Stimulated activated CD8-positive, alpha-beta memory T cell treated with anti-CD3 and anti-CD28 coated beads, Interleukin-15, amount 100 ng/mL, for 24 hours (primary cell): ENCODE measurements around the gene SLC6A18.

ENCODE experiments used
- DNase-seq: peaks from one replicate; pipeline ENCODE4 v3.0.0-alpha.2; 2020; ENCODE audit warnings: low read depth

The SLC6A18 gene

GRCh38 chr5:1231354-1231905 lies 6.2 kb downstream of the SLC6A18 start:
- no peak for DNase-seq

DNA sequence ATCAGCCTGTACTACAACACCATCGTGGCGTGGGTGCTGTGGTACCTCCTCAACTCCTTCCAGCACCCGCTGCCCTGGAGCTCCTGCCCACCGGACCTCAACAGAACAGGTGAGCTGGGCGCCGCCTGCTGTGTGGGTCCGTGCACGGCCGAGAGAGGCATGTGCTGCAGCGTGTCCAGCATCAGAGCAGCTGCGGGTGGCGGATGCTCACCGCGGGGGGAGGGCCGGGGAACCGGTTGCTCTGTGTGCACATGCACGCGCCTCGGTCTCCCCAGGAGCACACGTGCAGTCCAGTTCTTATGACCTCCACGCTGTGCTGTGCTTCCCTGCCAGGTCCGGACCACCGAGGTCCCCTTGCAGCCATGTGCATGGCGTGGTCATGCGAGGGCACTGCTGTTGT lies 7.6 kb downstream of the SLC6A18 start:
- DNase-seq = no peak

- no peak for DNase-seq
Measured at GRCh38 chr5:1235379-1235778, 10.2 kb downstream of the SLC6A18 start.

GRCh38 chr5:1235838-1236237 lies 10.7 kb downstream of the SLC6A18 start:
- no peak for DNase-seq

DNA sequence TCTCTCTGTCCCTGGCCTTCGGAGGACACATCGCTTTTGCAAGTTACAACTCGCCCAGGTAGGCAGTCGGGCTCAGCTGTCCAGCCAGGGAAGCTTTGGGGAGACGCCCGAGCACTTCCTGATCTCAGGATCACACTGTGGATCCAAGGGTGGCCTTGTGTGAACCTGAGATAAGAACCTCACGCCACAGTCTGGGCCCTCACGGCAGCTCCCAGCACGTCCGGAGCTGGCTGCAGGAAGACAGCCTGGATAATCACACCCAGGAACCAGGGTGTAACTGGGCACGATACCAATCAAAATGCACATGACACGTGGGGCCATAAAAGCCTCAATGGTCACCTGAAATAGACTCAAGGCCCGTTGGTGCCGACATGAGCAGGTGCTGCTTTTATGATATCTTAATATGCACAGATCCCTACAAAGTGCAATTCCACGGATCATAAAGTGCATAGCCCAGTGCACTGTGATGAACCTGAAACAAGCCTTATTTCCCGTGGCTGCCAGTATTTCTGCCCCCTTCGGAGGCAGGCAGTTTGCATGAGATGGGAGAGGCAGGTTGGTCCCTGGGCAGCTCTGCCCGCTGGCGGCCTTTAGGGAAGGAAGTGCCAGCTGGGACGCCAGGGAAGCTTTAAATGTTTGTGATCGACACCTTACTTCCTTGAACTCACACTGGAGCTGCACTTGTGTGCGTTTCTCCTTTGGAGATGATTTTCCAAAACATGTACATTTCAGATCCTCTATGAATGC lies 14.5 kb downstream of the SLC6A18 start:
- no peak for DNase-seq

DNA sequence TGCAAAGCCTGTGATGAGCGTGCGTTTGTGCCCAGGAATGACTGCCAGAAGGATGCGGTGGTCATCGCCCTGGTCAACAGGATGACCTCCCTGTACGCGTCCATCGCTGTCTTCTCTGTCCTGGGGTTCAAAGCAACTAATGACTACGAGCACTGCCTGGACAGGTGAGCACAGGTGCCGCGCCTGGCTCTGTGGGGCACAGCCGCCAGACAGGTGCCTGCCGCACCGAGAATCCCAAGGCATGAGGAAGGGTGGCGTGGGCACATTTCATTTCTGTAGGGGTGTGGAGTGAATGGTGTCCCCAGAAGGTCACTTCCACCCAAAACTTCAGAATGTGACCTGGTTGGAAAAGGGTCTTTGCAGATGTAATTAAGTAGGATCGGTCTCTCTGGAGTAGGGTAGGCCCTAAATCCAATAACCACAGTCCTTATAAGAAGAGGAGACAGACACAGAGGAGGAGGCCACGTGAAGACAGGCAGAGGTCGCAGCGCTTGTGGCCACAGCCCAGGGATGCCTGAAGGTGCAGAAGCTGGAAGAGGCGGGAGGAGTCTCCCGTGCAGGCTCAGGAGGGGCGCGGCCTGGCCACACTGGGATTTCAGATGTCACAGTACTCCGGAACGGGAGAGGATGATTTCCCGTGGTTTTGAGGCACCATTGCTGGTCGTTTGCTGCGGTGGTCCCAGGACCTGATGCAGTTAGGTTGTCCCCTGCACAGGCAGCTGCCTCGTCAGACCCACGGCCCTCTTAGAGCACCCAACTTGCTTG lies 15.5 kb downstream of the SLC6A18 start:
- DNase-seq = no peak

DNA sequence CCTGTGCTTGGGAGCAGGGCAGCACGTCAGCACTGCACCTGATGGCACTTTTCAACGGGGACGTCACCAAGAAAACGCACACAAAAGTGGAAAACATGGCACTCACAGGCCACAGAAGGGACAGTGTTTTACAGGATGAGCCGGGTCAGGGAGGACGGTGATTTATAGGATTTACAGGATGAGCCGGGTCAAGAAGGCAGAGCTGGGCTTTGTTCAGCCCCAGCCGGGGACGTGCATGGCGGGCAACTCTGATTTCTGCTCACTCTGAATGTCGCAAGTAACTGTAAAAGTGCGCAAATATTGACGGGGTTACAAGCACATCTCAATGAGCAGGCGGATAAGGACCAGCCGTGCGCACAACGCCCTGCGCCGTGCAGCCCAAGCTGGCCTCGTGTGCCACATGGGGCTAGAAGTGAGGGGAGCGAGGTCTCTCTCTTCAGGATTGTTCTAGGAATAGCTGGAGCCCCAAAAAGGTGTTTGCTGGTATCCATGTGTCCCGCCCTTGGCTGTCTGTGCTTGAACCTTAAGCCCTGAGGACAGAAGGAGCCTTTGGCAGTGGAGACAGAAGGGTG lies 16.4 kb downstream of the SLC6A18 start:
- DNase-seq = no peak

DNA sequence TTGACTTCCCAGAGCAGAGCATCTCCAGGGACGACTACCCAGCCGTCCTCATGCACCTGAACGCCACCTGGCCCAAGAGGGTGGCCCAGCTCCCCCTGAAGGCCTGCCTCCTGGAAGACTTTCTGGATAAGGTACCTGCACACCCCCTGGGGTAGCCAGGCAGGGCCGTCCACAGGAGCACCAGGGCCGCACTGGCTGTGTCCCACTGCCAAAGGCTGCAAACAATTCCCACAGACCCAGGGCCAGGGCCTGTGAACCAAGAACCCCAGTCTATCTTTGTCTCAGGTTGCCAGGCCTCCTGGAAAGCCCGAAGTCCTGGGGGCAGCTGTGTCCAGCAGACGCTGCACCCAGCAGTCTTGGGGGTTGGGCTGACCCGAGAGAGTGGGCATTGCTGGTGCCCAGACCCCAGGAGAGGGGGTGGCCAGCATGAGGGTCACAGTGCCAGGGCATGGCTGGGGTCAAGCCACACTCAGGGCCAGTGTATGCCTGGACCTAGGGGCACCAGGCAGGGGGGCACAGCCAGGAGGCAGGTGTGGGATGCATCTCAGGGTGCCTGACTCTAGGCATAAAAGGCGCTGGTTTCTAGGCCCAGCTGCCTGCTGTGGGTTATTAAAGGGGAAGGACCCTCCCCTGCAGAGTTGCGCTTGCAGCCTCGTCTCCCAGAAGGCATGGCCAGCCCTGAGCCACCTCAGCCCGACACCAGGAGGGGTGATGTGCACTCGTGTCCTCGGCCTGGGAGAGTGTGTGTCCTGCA lies 17.7 kb downstream of the SLC6A18 start:
- no peak for DNase-seq

DNA sequence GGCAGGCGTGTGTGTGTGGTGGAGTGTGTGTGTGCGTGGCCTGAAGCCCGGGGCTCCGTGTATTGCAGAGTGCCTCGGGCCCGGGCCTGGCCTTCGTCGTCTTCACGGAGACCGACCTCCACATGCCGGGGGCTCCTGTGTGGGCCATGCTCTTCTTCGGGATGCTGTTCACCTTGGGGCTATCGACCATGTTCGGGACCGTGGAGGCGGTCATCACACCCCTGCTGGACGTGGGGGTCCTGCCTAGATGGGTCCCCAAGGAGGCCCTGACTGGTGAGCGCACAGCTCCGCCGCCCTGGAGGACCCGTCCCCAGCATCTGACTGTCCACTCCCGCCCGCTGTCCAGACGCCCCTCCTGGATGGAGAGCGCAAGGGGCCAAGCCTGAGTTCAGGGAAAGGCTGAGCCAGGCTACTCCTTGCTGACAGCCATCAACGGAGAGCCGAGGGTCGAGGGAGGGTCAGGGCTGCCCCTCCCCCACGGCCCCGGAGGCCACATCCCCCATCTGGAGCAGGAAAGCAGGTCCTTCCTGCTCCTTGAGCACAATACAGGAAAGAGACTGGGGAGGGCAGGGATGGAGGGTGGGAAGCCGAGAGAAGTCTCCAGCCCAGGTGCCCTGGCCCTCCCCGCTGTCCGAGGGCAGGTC lies 18.4 kb downstream of the SLC6A18 start:
- no peak for DNase-seq

DNA sequence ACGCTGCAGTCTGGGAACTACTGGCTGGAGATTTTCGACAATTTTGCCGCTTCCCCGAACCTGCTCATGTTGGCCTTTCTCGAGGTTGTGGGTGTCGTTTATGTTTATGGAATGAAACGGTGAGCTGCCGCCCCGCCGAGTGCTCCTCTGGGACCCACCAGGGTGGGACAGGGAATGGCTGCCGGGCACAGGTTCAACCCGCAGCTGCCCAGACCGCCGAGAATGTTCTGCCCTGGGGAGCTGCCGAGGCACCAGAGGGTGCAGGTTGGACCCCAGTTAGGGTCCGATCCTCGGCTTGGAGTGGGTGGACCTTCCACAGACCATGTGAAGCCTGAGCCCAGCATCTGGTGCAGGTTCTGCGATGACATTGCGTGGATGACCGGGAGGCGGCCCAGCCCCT lies 19.1 kb downstream of the SLC6A18 start:
- DNase-seq = no peak

- no peak for DNase-seq
Measured at GRCh38 chr5:1244976-1245375, 19.8 kb downstream of the SLC6A18 start.

DNA sequence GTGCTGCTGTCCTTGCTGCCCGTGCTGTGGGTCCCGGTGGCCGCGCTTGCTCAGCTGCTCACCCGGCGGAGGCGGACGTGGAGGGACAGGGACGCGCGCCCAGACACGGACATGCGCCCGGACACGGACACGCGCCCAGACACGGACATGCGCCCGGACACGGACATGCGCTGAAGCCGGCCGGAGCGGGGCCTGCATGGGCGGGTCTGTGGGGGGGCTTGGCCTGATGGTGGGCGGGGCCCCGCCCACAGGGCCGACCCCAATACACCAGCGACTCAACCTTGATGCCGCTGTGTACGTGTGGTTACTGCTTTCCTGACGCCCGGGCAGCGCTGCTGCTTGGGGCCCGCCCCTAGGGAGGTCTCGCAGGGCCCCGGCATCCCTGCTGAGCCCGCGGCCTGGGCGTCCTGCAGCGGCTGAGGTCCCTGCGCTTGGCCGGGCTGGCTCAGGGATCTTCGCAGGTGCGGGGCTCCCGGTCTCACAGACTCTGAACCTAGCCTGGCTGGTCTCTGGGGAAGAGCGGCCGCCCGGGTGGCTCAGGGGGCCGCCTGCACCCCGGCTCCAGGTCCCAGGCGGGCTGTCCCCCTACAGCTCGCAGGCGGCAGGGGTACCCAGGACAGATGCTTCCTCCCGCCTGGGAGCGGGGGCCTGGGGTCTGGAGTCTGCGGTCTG lies 20.9 kb downstream of the SLC6A18 start:
- no peak for DNase-seq

DNA sequence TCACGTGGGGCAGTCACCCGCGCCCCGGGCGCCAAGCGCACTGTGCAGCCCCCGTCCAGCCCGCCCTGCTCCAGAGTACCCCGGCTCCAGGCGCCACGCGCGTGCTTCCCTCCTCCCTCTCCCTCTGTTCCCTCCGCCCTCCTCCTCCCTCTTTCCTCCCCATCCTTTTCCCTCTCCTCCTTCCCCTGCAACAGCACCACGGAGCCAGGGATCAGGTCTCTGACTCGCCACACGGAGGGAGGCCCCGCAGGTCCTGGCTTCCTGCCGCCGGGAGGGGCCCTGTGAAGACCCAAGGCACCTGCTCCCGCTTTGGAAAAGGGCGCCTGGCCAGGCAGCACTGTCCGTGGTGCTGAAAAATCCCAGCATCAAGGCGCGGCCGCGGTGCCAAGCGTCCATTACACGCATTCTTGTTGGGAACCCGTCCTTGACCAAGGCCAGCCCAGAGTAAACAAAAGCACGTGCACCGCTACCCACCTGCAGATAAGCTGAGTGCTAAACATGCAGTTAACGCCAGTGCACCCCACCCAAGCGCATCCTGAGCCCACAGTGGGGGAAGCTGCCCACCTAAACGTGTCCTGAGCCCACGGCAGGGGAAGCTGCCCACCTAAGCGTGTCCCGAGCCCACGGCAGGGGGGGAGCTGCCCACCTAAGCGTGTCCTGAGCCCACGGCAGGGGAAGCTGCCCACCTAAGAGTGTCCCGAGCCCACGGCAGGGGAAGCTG lies 21.7 kb downstream of the SLC6A18 start:
- no peak for DNase-seq

- no peak for DNase-seq
Measured at GRCh38 chr5:1247811-1248210, 22.6 kb downstream of the SLC6A18 start.

- DNase-seq = no peak
Measured at GRCh38 chr5:1249366-1250280, 24.4 kb downstream of the SLC6A18 start.

DNA sequence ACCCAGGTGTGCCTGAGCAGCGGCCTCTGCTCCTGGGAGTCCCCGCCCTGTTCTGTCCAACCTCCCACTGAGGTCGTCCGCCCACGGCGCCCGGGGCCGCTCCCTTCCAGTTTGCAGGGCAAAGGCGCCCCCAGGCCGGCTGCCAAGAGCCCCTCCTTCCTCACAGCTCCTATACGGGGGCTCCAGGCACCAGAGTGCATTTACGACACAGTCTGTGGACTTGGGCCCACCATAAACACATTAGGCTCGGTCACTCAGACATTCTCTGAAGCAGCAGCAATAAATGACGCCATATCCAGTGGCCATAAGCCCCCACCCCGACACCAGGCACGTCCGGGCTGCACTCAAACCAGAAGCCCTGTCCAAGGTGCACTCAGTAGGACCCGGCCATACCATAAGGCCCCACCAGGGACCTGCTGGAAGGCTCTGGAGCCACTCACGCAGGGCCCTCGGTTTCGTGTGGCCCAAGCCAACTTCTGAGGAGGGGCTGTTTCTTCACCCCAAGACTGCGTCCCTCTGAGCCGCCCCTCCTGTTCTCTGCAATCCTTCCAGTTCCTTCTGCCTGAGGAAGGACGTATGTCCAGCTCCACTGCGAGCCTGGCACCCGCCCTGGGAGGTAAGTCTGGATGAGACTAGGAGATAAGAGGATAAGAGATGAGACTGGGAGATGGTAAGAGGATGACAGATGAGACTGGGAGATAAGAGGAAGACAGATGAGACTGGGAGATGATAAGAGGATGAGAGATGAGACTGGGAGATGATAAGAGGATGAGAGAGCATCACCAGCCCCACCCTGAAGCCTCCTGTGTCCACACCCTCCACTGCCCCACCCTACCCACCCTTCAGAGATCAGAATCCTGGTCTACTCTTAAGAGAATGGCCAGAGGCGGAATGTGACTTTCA lies 26.7 kb downstream of the SLC6A18 start:
- no peak for DNase-seq

GRCh38 chr5:1252681-1253080 lies 27.5 kb downstream of the SLC6A18 start:
- no peak for DNase-seq

- DNase-seq = no peak
Measured at GRCh38 chr5:1253456-1254105, 28.4 kb downstream of the SLC6A18 start.
